NCI-H2081 treated with DMSO at 0.1 percent for 48 hours (cell line): Measurements from ENCODE around the gene HTR2A.

Source experiments
- DNase-seq: peaks from one replicate; lab custom pipeline; 2025; lab: John Stamatoyannopoulos, UW

The HTR2A gene

GRCh38 chr13:46868091-46868490 lies 28.8 kb downstream of the HTR2A start:
- DNase-seq = no peak

GRCh38 chr13:46866150-46866549 lies 30.7 kb downstream of the HTR2A start:
- no peak for DNase-seq

GRCh38 chr13:46864941-46865340 lies 31.9 kb downstream of the HTR2A start:
- DNase-seq = no peak

- no peak for DNase-seq
Observed at GRCh38 chr13:46861959-46862358, 34.9 kb downstream of the HTR2A start.

GRCh38 chr13:46860722-46861121 lies 36.1 kb downstream of the HTR2A start:
- no peak for DNase-seq

GRCh38 chr13:46858776-46859175 lies 38.1 kb downstream of the HTR2A start:
- no peak for DNase-seq

- no peak for DNase-seq
Observed at GRCh38 chr13:46858163-46858562, 38.7 kb downstream of the HTR2A start.

GRCh38 chr13:46855664-46856063 lies 41.2 kb downstream of the HTR2A start:
- no peak for DNase-seq

- no peak for DNase-seq
Observed at GRCh38 chr13:46855166-46855565, 41.7 kb downstream of the HTR2A start.

GRCh38 chr13:46852168-46852567 lies 44.7 kb downstream of the HTR2A start:
- DNase-seq = no peak

GRCh38 chr13:46850214-46850613 lies 46.6 kb downstream of the HTR2A start:
- DNase-seq = no peak

- no peak for DNase-seq
Observed at GRCh38 chr13:46846726-46847125, 50.1 kb downstream of the HTR2A start.

- DNase-seq = no peak
Observed at GRCh38 chr13:46845146-46845545, 51.7 kb downstream of the HTR2A start.

GRCh38 chr13:46844431-46844830 lies 52.4 kb downstream of the HTR2A start:
- DNase-seq = no peak

- no peak for DNase-seq
Observed at GRCh38 chr13:46839399-46839798, 57.5 kb downstream of the HTR2A start.

- DNase-seq = no peak
Observed at GRCh38 chr13:46834657-46835056, 62.2 kb downstream of the HTR2A start.

- peak; percentile 6 for DNase-seq
Observed at GRCh38 chr13:46831588-46832194, 65.2 kb downstream of the HTR2A start.

- no peak for DNase-seq
Observed at GRCh38 chr13:46830405-46831005, 66.3 kb downstream of the HTR2A start.

GRCh38 chr13:46822551-46822950 lies 74.3 kb downstream of the HTR2A start:
- no peak for DNase-seq

GRCh38 chr13:46817838-46818476 lies 78.9 kb downstream of the HTR2A start:
- no peak for DNase-seq

GRCh38 chr13:46817095-46817494 lies 79.8 kb downstream of the HTR2A start:
- DNase-seq = no peak

GRCh38 chr13:46816371-46816770 lies 80.5 kb downstream of the HTR2A start:
- DNase-seq = no peak

- no peak for DNase-seq
Observed at GRCh38 chr13:46812301-46812797, 84.5 kb downstream of the HTR2A start.
